ENCODE results near the gene TRIM44.
"Not testable (repeated sequence)": the region's sequence is repeated elsewhere in the genome, so short reads cannot be mapped to it uniquely, and the experiment has no call there.

Gene TRIM44

GRCh38 chr11:35845860-35846259, 183.3 kb downstream of the TRIM44 start:
- H3K9ac ChIP-seq (ENCODE audit: low read depth, low read length) = no peak overlapping the region
- H3K36me3 ChIP-seq (ENCODE audit: insufficient read depth, low read length) = no peaks in the 10 kb centered on the region
- no peaks in the 10 kb centered on the region for H3K9me3 ChIP-seq (ENCODE audit: control insufficient read depth, insufficient read depth, low read length)
- no peaks in the 10 kb centered on the region for H3K4me1 ChIP-seq (ENCODE audit: insufficient read depth, low read length)

GRCh38 chr11:35846874-35847273, 184.3 kb downstream of the TRIM44 start:
- no peaks in the 10 kb centered on the region for H3K4me1 ChIP-seq (ENCODE audit: insufficient read depth, low read length)
- no peaks in the 10 kb centered on the region for H3K36me3 ChIP-seq (ENCODE audit: insufficient read depth, low read length)
- no peak overlapping the region for H3K9ac ChIP-seq (ENCODE audit: low read depth, low read length)
- H3K9me3 ChIP-seq (ENCODE audit: control insufficient read depth, insufficient read depth, low read length) = no peaks in the 10 kb centered on the region

- Histone ChIP-seq H3K4me1 (ENCODE audit: insufficient read depth, low read length) (no peaks in the 10 kb centered on the region), H3K9ac (ENCODE audit: low read depth, low read length) (no peak overlapping the region), H3K9me3 (ENCODE audit: control insufficient read depth, insufficient read depth, low read length) (no peaks in the 10 kb centered on the region), H3K36me3 (ENCODE audit: insufficient read depth, low read length) (no peaks in the 10 kb centered on the region)
These were observed 184.9 kb downstream of the TRIM44 start for GRCh38 chr11:35847473-35847872.

- Histone ChIP-seq H3K9ac (ENCODE audit: low read depth, low read length) (no peak overlapping the region), H3K36me3 (ENCODE audit: insufficient read depth, low read length) (no peaks in the 10 kb centered on the region), H3K9me3 (ENCODE audit: control insufficient read depth, insufficient read depth, low read length) (no peaks in the 10 kb centered on the region), H3K4me1 (ENCODE audit: insufficient read depth, low read length) (no peaks in the 10 kb centered on the region)
These were observed 186.0 kb downstream of the TRIM44 start for GRCh38 chr11:35848616-35849015.

GRCh38 chr11:35850191-35850590, 187.6 kb downstream of the TRIM44 start:
- Histone ChIP-seq H3K36me3 (ENCODE audit: insufficient read depth, low read length) (no peaks in the 10 kb centered on the region), H3K9me3 (ENCODE audit: control insufficient read depth, insufficient read depth, low read length) (no peaks in the 10 kb centered on the region), H3K9ac (ENCODE audit: low read depth, low read length) (no peak overlapping the region), H3K4me1 (ENCODE audit: insufficient read depth, low read length) (no peaks in the 10 kb centered on the region)

GRCh38 chr11:35851342-35851741, 188.8 kb downstream of the TRIM44 start:
- Histone ChIP-seq H3K9me3 (ENCODE audit: control insufficient read depth, insufficient read depth, low read length) (no peaks in the 10 kb centered on the region), H3K4me1 (ENCODE audit: insufficient read depth, low read length) (no peaks in the 10 kb centered on the region), H3K9ac (ENCODE audit: low read depth, low read length) (no peak overlapping the region), H3K36me3 (ENCODE audit: insufficient read depth, low read length) (no peaks in the 10 kb centered on the region)

- H3K9ac ChIP-seq (ENCODE audit: low read depth, low read length) = no peak overlapping the region
- H3K36me3 ChIP-seq (ENCODE audit: insufficient read depth, low read length) = no peaks in the 10 kb centered on the region
- no peaks in the 10 kb centered on the region for H3K9me3 ChIP-seq (ENCODE audit: control insufficient read depth, insufficient read depth, low read length)
- no peaks in the 10 kb centered on the region for H3K4me1 ChIP-seq (ENCODE audit: insufficient read depth, low read length)
These were observed 189.5 kb downstream of the TRIM44 start for GRCh38 chr11:35852056-35852455.

GRCh38 chr11:35853971-35854370, 191.4 kb downstream of the TRIM44 start:
- H3K9me3 ChIP-seq (ENCODE audit: control insufficient read depth, insufficient read depth, low read length) = no peaks in the 10 kb centered on the region; the same call in 1 of the 2 replicates
- H3K36me3 ChIP-seq (ENCODE audit: insufficient read depth, low read length) = no peaks in the 10 kb centered on the region
- no peaks in the 10 kb centered on the region for H3K4me1 ChIP-seq (ENCODE audit: insufficient read depth, low read length)
- no peak overlapping the region for H3K9ac ChIP-seq (ENCODE audit: low read depth, low read length)

GRCh38 chr11:35855671-35856070, 193.1 kb downstream of the TRIM44 start:
- no peak overlapping the region for H3K9ac ChIP-seq (ENCODE audit: low read depth, low read length)
- no peaks in the 10 kb centered on the region; the same call in 1 of the 2 replicates for H3K9me3 ChIP-seq (ENCODE audit: control insufficient read depth, insufficient read depth, low read length)
- H3K36me3 ChIP-seq (ENCODE audit: insufficient read depth, low read length) = no peaks in the 10 kb centered on the region
- no peaks in the 10 kb centered on the region for H3K4me1 ChIP-seq (ENCODE audit: insufficient read depth, low read length)

- H3K4me1 ChIP-seq (ENCODE audit: insufficient read depth, low read length) = no peaks in the 10 kb centered on the region
- H3K36me3 ChIP-seq (ENCODE audit: insufficient read depth, low read length) = no peaks in the 10 kb centered on the region
- no peaks in the 10 kb centered on the region; the same call in 1 of the 2 replicates for H3K9me3 ChIP-seq (ENCODE audit: control insufficient read depth, insufficient read depth, low read length)
- H3K9ac ChIP-seq (ENCODE audit: low read depth, low read length) = no peak overlapping the region
These were observed 193.7 kb downstream of the TRIM44 start for GRCh38 chr11:35856259-35856658.

- Histone ChIP-seq H3K4me1 (ENCODE audit: insufficient read depth, low read length) (no peaks in the 10 kb centered on the region), H3K9ac (ENCODE audit: low read depth, low read length) (no peak overlapping the region), H3K36me3 (ENCODE audit: insufficient read depth, low read length) (no peaks in the 10 kb centered on the region), H3K9me3 (ENCODE audit: control insufficient read depth, insufficient read depth, low read length) (no peaks in the 10 kb centered on the region; the same call in 1 of the 2 replicates)
These were observed 194.2 kb downstream of the TRIM44 start for GRCh38 chr11:35856756-35857155.

GRCh38 chr11:35857922-35858321, 195.3 kb downstream of the TRIM44 start:
- Histone ChIP-seq H3K9me3 (ENCODE audit: control insufficient read depth, insufficient read depth, low read length) (no peaks in the 10 kb centered on the region; the same call in 1 of the 2 replicates), H3K9ac (ENCODE audit: low read depth, low read length) (no peak overlapping the region)

GRCh38 chr11:35859301-35859700, 196.7 kb downstream of the TRIM44 start:
- H3K36me3 ChIP-seq (ENCODE audit: insufficient read depth, low read length) = no peaks in the 10 kb centered on the region
- H3K4me1 ChIP-seq (ENCODE audit: insufficient read depth, low read length) = no peaks in the 10 kb centered on the region
- H3K9me3 ChIP-seq (ENCODE audit: control insufficient read depth, insufficient read depth, low read length) = no peaks in the 10 kb centered on the region; the same call in 1 of the 2 replicates

More at GRCh38 chr11:35857922-35858321, 195.3 kb downstream of the TRIM44 start:
- Histone ChIP-seq H3K36me3 (ENCODE audit: insufficient read depth, low read length) (no peaks in the 10 kb centered on the region), H3K4me1 (ENCODE audit: insufficient read depth, low read length) (no peaks in the 10 kb centered on the region)

GRCh38 chr11:35860194-35860593, 197.6 kb downstream of the TRIM44 start:
- not testable (repeated sequence) for H3K36me3 ChIP-seq (ENCODE audit: insufficient read depth, low read length); H3K9me3 ChIP-seq (ENCODE audit: control insufficient read depth, insufficient read depth, low read length); H3K9ac ChIP-seq (ENCODE audit: low read depth, low read length); H3K4me1 ChIP-seq (ENCODE audit: insufficient read depth, low read length)

More at GRCh38 chr11:35859301-35859700, 196.7 kb downstream of the TRIM44 start:
- H3K9ac ChIP-seq (ENCODE audit: low read depth, low read length) = no peak overlapping the region

- H3K4me1 ChIP-seq (ENCODE audit: insufficient read depth, low read length) = no peaks in the 10 kb centered on the region
- H3K9me3 ChIP-seq (ENCODE audit: control insufficient read depth, insufficient read depth, low read length) = no peaks in the 10 kb centered on the region; the same call in 1 of the 2 replicates
- H3K36me3 ChIP-seq (ENCODE audit: insufficient read depth, low read length) = no peaks in the 10 kb centered on the region
- no peak overlapping the region for H3K9ac ChIP-seq (ENCODE audit: low read depth, low read length)
These were observed 198.6 kb downstream of the TRIM44 start for GRCh38 chr11:35861191-35861590.

- H3K9ac ChIP-seq (ENCODE audit: low read depth, low read length) = no peak overlapping the region
- no peaks in the 10 kb centered on the region for H3K4me1 ChIP-seq (ENCODE audit: insufficient read depth, low read length)
- no peaks in the 10 kb centered on the region for H3K36me3 ChIP-seq (ENCODE audit: insufficient read depth, low read length)
- H3K9me3 ChIP-seq (ENCODE audit: control insufficient read depth, insufficient read depth, low read length) = no peaks in the 10 kb centered on the region
These were observed 200.1 kb downstream of the TRIM44 start for GRCh38 chr11:35862666-35863065.

Measured in ES-I3 (cell line).